Fibroblast of pulmonary artery (primary cell): Measurements from ENCODE around the gene TCF7L1.
A peak's percentile ranks its signal among the peaks of the same experiment; 100 is the strongest.

Experiments used
- DNase-seq: peaks from one replicate; pipeline ENCODE4 v3.0.0-alpha.2; 2010; ENCODE audit warnings: low read depth
- H3K4me3 ChIP-seq: replicated peaks from 2 replicates; pipeline ENCODE4 v1.5.1; 2011; ENCODE audit warnings: low read depth, mild to moderate bottlenecking, control low read depth, low read length, moderate library complexity
- CTCF ChIP-seq: IDR thresholded peaks from 2 replicates; pipeline ENCODE4 v1.5.1; 2011; ENCODE audit warnings: mild to moderate bottlenecking, control low read depth, low read length, inconsistent platforms; ENCODE audit errors: missing control alignments

Gene TCF7L1

DNA sequence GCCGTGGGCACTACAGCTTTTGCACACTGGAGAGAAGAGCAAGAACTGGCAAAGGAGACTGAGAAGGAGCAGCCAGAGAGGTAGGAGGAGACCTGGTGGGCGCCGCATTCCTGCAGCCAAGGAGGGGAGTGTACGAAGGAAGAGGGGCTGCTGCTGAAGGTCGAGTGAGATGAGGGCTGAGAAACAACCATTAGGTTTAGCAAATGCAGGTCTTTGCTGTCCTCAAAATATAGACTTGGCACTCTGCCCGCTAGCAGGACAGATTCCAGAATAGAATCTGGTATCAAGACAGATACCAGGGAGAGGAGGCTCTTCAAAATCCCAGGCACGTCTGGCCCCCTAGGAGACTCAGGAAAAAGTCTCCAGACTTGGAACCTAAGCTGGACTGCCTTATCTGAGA is 111.6 kb downstream of the TCF7L1 start:
- no peak overlapping the region for H3K4me3 ChIP-seq
- no peak for DNase-seq
- TF ChIP-seq CTCF: no peak

DNA sequence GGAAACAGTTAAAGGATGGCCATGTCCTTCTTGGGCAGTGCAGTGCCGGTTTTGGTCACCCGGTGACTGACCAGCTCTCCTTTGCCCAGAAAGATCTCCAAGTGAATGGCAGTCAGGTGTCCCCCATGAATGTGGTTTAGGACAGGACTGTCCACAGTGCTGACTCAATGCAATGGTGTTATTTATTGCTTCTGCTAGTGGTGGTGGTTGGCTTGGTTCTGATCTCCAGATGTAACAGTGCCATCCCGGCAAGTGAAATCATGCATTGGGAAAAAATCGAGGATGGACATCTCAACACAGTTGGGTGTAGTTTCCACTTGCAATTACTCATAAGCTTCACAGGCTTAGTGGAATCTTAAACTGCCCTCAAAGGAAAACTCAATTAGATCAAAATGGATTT is 112.7 kb downstream of the TCF7L1 start:
- TF ChIP-seq CTCF: no peak
- H3K4me3 ChIP-seq: no peak overlapping the region
- no peak for DNase-seq

DNA sequence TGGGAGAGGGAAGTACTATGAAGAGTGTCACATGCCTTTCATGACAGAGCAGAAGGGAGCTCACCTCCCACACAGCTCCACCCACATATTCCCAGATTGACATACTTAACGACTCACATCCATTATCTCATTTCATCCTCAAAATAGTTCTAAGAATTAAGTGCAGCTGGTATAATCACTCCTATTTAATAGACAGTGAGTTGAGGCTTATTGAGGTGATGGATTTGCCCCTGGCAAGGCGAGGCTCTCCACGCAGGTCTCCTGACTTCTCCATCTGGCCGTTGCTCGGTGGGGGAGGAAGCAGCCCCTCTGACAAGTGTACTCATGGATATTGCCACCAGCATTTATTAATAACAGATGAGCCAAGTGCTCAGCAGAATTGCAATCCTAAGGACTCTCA is 113.2 kb downstream of the TCF7L1 start:
- DNase-seq: no peak
- no peak overlapping the region for H3K4me3 ChIP-seq
- TF ChIP-seq CTCF: no peak

- no peak for TF ChIP-seq CTCF
- DNase-seq: no peak
- no peak overlapping the region for H3K4me3 ChIP-seq
These were observed 114.4 kb downstream of the TCF7L1 start for GRCh38 chr2:85247610-85248009.

DNA sequence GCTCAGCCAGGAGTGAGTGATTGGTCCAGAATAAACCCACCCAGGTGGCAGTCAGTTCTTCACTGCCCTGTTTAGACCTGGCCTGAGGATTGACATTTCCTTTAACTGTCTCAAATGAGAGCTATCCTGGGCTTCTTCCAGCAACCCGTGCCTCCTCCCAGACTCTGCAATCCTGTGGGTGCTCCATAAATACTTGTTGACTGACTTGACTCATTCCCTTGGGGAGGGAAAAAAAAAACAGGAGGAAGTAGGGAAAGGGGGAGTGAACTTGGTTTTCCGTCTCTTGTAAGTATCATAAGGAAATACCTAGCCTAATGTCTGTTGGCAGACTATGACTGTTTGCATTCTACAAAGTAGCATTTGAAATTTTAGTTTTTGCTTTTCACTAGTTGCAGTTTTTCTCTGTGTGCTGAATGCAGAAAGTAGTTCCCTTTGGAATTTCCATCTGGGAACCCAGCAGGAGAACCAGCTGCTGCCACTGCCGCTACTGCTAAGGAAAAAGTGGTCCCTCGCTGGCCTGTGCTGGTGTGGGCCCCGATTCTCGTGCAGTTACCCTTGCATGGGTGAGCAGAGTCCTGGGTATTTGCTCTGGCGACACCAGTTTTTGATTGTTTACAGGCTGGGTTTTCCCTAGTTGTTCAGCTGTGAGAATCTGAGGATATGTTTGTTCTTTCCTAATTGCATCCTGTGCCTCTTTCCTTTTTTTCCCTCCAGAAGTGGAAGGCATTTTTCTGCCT is 115.7 kb downstream of the TCF7L1 start:
- peak; percentile 96 for DNase-seq
- no peak overlapping the region for H3K4me3 ChIP-seq

DNA sequence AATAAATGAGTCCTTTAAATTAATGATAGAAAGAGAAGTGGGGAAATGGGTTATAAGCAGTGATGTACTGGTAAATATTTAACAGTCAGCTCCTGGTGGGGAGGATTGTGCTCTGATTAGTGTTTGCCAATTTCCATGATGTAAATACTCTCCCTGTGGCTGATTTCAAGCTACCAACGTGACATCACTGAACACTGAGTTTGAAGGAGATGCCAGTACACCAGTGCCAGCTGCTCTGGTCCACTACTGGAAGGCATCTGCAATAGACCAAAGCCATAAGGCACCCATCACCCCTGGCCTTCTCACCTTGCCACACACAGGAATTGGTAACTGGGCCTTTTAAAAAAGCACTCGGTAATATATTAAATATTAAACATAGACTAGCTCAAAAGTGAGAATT is 116.9 kb downstream of the TCF7L1 start:
- no peak for TF ChIP-seq CTCF
- H3K4me3 ChIP-seq: no peak overlapping the region
- DNase-seq: peak; percentile 77

More for the DNA sequence above, 115.7 kb downstream of the TCF7L1 start:
- TF ChIP-seq CTCF: no peak

GRCh38 chr2:85251070-85251616 is 118.0 kb downstream of the TCF7L1 start:
- no peak overlapping the region for H3K4me3 ChIP-seq
- DNase-seq: no peak
- TF ChIP-seq CTCF: no peak
